SH-SY5Y (cell line): ENCODE results near the gene ALOX12.

Experiments
- GATA2 ChIP-seq: IDR thresholded peaks from 2 replicates; pipeline ENCODE4 v1.6.1; 2011; ENCODE audit warnings: mild to moderate bottlenecking, low read depth, low read length
- GATA3 ChIP-seq: IDR thresholded peaks from 2 replicates; pipeline ENCODE4 v1.6.1; 2011; ENCODE audit warnings: low read depth, mild to moderate bottlenecking, low read length, moderate library complexity

- no peak for TF ChIP-seq GATA2
- no peak for TF ChIP-seq GATA3
Measured at GRCh38 chr17:7021993-7022778, 26.3 kb downstream of the ALOX12 start.
